HCT116 (cell line): ENCODE results near the gene PSMD2. TPM values are rescaled to one million over a fixed set of nuclear protein-coding genes. Genes with fewer than 3 reads are reported as not detected.
A peak's percentile ranks its signal among the peaks of the same experiment; 100 is the strongest.

Experiments used
- ATAC-seq: fragments of 200-7000 bp; cut with Tn5 transposase; 2 replicates; pipeline ENCODE4 v1.9.1; 2020; ENCODE audit warnings: mild to moderate bottlenecking, moderate library complexity
- BruUV-seq: library from RNA; stranded (reverse); fragments of 400-500 nt; replicated peaks from 2 replicates; lab custom pipeline; 2021; lab: Mats Ljungman, UMichigan
- CTCF ChIA-PET: fragments of 300-600 bp; sonication (Branson Sonifier 250); formaldehyde crosslinking; loops from one replicate; lab custom pipeline; 2021; ENCODE audit warnings: antibody characterized with exemption; lab: Charles Lee
- POLR2A ChIA-PET: fragments of 300-600, 350-600 bp; sonication (Branson Sonifier 250); formaldehyde crosslinking; loops from one replicate; lab custom pipeline; 2021; ENCODE audit warnings: antibody characterized with exemption; lab: Charles Lee
- RAD21 ChIA-PET, 2 experiments: fragments of 300-600 bp; sonication (Branson Sonifier 250); formaldehyde crosslinking; loops; one replicate each; lab custom pipeline; 2023; ENCODE audit warnings: low total read pairs in 2 of 2; ENCODE audit not compliant: uncharacterized antibody in 2 of 2, unreplicated experiment in 2 of 2, low non-redundant PET in 1 of 2; lab: Charles Lee
- DNase-seq: peaks from one replicate; pipeline ENCODE4 v3.0.0-alpha.2; 2010; ENCODE audit warnings: low read depth, low spot score
- H2AFZ ChIP-seq: fragments of 200-600 bp; shearing (Covaris generic), sonication (generic); 2 replicates; pipeline ENCODE4 v1.6.1; 2017; ENCODE audit warnings: low read depth, mixed run types, mixed read lengths, antibody characterized with exemption, low read length; ENCODE audit not compliant: poor library complexity, severe bottlenecking
- H3K27ac ChIP-seq: 2 replicates; pipeline ENCODE4 v1.5.1; 2012; ENCODE audit warnings: low read depth, low read length
- H3K27me3 ChIP-seq: fragments of 200-600 bp; sonication (generic); 2 replicates; pipeline ENCODE4 v1.6.1; 2016; ENCODE audit warnings: mixed run types, low read length, mixed read lengths; ENCODE audit not compliant: insufficient read depth
- H3K36me3 ChIP-seq, 2 experiments: fragments of 200-500 bp in 1 of 2; fragments of 200-600 bp in 1 of 2; sonication (Bioruptor generic) in 1 of 2; sonication (generic) in 1 of 2; 2 replicates each; pipeline versions ENCODE4 v1.5.1 to v1.6.1; 2014 to 2016; ENCODE audit warnings: low read length in 2 of 2, inconsistent platforms in 1 of 2, mixed read lengths in 1 of 2, mixed run types in 1 of 2; ENCODE audit not compliant: insufficient read depth in 2 of 2, control insufficient read depth in 1 of 2
- H3K4me1 ChIP-seq, 2 experiments: fragments of 200-600 bp in 1 of 2; sonication (generic) in 1 of 2; 2 replicates each; pipeline versions ENCODE4 v1.5.1 to v1.6.1; 2012 to 2017; ENCODE audit warnings: low read length in 2 of 2, inconsistent platforms in 1 of 2, mild to moderate bottlenecking in 1 of 2, mixed read lengths in 1 of 2, mixed run types in 1 of 2, moderate library complexity in 1 of 2; ENCODE audit not compliant: insufficient read depth in 2 of 2, control insufficient read depth in 1 of 2
- H3K4me2 ChIP-seq: fragments of 200-600 bp; sonication (generic); 2 replicates; pipeline ENCODE4 v1.6.1; 2017; ENCODE audit warnings: mixed run types, low read length, mixed read lengths
- H3K4me3 ChIP-seq, 2 experiments: fragments of 200-600 bp in 1 of 2; sonication (generic) in 1 of 2; replicated peaks in 1 of 2; 2 replicates each; pipeline ENCODE4 v1.5.1; 2011 to 2016; ENCODE audit warnings: low read length in 2 of 2, control low read depth in 1 of 2, low read depth in 1 of 2, mild to moderate bottlenecking in 1 of 2, mixed read lengths in 1 of 2, mixed run types in 1 of 2
- H3K79me2 ChIP-seq: fragments of 200-600 bp; sonication (generic); 2 replicates; pipeline ENCODE4 v1.6.1; 2017; ENCODE audit warnings: mild to moderate bottlenecking, mixed run types, low read length, moderate library complexity, mixed read lengths; ENCODE audit not compliant: insufficient read depth
- H3K9ac ChIP-seq: fragments of 200-600 bp; sonication (generic); 2 replicates; pipeline ENCODE4 v1.6.1; 2016; ENCODE audit warnings: low read length, mixed read lengths
- H3K9me2 ChIP-seq: fragments of 200-600 bp; sonication (generic), shearing (Covaris generic); 2 replicates; pipeline ENCODE4 v1.6.1; 2017; ENCODE audit warnings: mixed run types, mild to moderate bottlenecking, moderate library complexity; ENCODE audit not compliant: insufficient read depth
- H3K9me3 ChIP-seq, 2 experiments: fragments of 200-500 bp in 1 of 2; fragments of 200-600 bp in 1 of 2; sonication (Bioruptor generic) in 1 of 2; sonication (generic) in 1 of 2; 2 replicates each; pipeline ENCODE4 v1.6.1; 2014 to 2017; ENCODE audit warnings: low read length in 2 of 2, mixed read lengths in 2 of 2, inconsistent platforms in 1 of 2, low read depth in 1 of 2, mild to moderate bottlenecking in 1 of 2, mixed run types in 1 of 2, moderate library complexity in 1 of 2; ENCODE audit not compliant: control insufficient read depth in 1 of 2, insufficient read depth in 1 of 2
- H4K20me1 ChIP-seq: fragments of 200-600 bp; sonication (generic), shearing (Covaris generic); 2 replicates; pipeline ENCODE4 v1.6.1; 2017; ENCODE audit warnings: mixed run types, mild to moderate bottlenecking, moderate library complexity; ENCODE audit not compliant: insufficient read depth
- ATF3 ChIP-seq: IDR thresholded peaks from 2 replicates; pipeline ENCODE4 v1.6.1; 2012
- CBX3 ChIP-seq: IDR thresholded peaks from 2 replicates; pipeline ENCODE4 v1.6.1; 2012; ENCODE audit warnings: low read depth
- CTCF ChIP-seq, 3 experiments: fragments of 200-600 bp in 1 of 3; sonication (generic) in 1 of 3; IDR thresholded peaks in 2 of 3; conservative IDR thresholded peaks in 1 of 3; 2 replicates each; pipeline ENCODE4 v1.5.1; 2012 to 2017; ENCODE audit warnings: low read depth in 2 of 3, low read length in 2 of 3, antibody characterized with exemption in 1 of 3, borderline replicate concordance in 1 of 3, control low read depth in 1 of 3, mild to moderate bottlenecking in 1 of 3, mixed read lengths in 1 of 3, mixed run types in 1 of 3, moderate library complexity in 1 of 3; ENCODE audit not compliant: insufficient read depth in 1 of 3
- EGR1 ChIP-seq: IDR thresholded peaks from 2 replicates; pipeline ENCODE4 v1.6.1; 2012; ENCODE audit warnings: low read depth
- ELF1 ChIP-seq: IDR thresholded peaks from 2 replicates; pipeline ENCODE4 v1.6.1; 2012; ENCODE audit warnings: low read depth, borderline replicate concordance
- EZH2 ChIP-seq: fragments of 200-600 bp; sonication (generic); IDR thresholded peaks from 2 replicates; pipeline ENCODE4 v1.6.1; 2017; ENCODE audit warnings: antibody characterized with exemption, mixed run types
- EZH2phosphoT487 ChIP-seq: fragments of 200-600 bp; IDR thresholded peaks from 2 replicates; pipeline ENCODE4 v1.6.1; 2018; ENCODE audit warnings: antibody characterized with exemption, borderline replicate concordance
- FOSL1 ChIP-seq: IDR thresholded peaks from 2 replicates; pipeline ENCODE4 v1.6.1; 2012; ENCODE audit warnings: low read depth
- JUND ChIP-seq: IDR thresholded peaks from 2 replicates; pipeline ENCODE4 v1.6.1; 2012
- MAX ChIP-seq: IDR thresholded peaks from 2 replicates; pipeline ENCODE4 v1.6.1; 2012
- POLR2AphosphoS5 ChIP-seq: IDR thresholded peaks from 2 replicates; pipeline ENCODE4 v1.6.1; 2011; ENCODE audit warnings: mild to moderate bottlenecking, low read depth, low read length, moderate library complexity
- RAD21 ChIP-seq: IDR thresholded peaks from 2 replicates; pipeline ENCODE4 v1.6.1; 2012; ENCODE audit warnings: low read depth, mild to moderate bottlenecking
- REST ChIP-seq: IDR thresholded peaks from 2 replicates; pipeline ENCODE4 v1.6.1; 2012; ENCODE audit warnings: low read depth
- SRF ChIP-seq: IDR thresholded peaks from 2 replicates; pipeline ENCODE4 v1.6.1; 2012; ENCODE audit warnings: low read depth
- ZBTB33 ChIP-seq: IDR thresholded peaks from 2 replicates; pipeline ENCODE4 v1.6.1; 2011; ENCODE audit warnings: mild to moderate bottlenecking, low read length, moderate library complexity; ENCODE audit not compliant: insufficient replicate concordance; ENCODE audit errors: extremely low read depth
- ZFX ChIP-seq: fragments of 450-650 bp; IDR thresholded peaks from 2 replicates; pipeline ENCODE4 v1.6.1; 2017
- ZNF274 ChIP-seq: fragments of 200-500 bp; sonication (Bioruptor generic); IDR thresholded peaks from 2 replicates; pipeline ENCODE4 v1.6.1; 2014; ENCODE audit warnings: mild to moderate bottlenecking, low read depth, low read length, inconsistent platforms
- intact Hi-C: fragments of 100-400 bp; cut with micrococcal nuclease; formaldehyde crosslinking; loops from 2 replicates; pipeline ENCODE4 v1.10.0; 2022
- total RNA-seq: library from RNA; stranded (reverse); gene quantifications from one replicate; pipeline ENCODE4 v1.2.1, GENCODE V29; 2021; ENCODE audit not compliant: unreplicated experiment

The PSMD2 gene
- total RNA-seq, 1 experiment from 2014 or later, result 402 TPM

GRCh38 chr3:184284696-184285095 lies 14.3 kb upstream of the PSMD2 start:
- no peaks in the 10 kb centered on the region for H3K9me2 ChIP-seq
- no peaks in the 10 kb centered on the region for H3K36me3 ChIP-seq
- H3K9me3 ChIP-seq, result no peaks in the 10 kb centered on the region
- ChIA-PET POLR2A (no interaction called here), CTCF (interaction anchor here (0.9 to 1.6 kb wide), 6 partner anchors 10 to 392 kb away, joined by 3 to 15 read pairs (median 5); no protein-coding TSS in a partner anchor), RAD21 (interaction anchor here in 1 of 2 experiments (1.0 kb wide), 1 partner anchor 140 kb away, joined by 3 read pairs; no protein-coding TSS in a partner anchor)
- H3K27ac ChIP-seq, result no peak overlapping the region
- H2AFZ ChIP-seq, result no peak overlapping the region
- peaks cover 0 to 2% of the 10 kb centered on the region in 2 experiments; a peak in 1 of 4 replicates for H3K4me1 ChIP-seq
- no peak overlapping the region for H3K9ac ChIP-seq
- intact Hi-C loops, result loop anchor here (1.0 to 10.0 kb wide), 4 partner anchors 34 to 820 kb away; partner anchors contain the start of gene ABCC5
- H4K20me1 ChIP-seq, result no peaks in the 10 kb centered on the region
- ATAC-seq (peak; percentile 83), DNase-seq (peak; percentile 70)
- H3K4me3 ChIP-seq, result no peak overlapping the region
- H3K79me2 ChIP-seq, result no peaks in the 10 kb centered on the region
- TF ChIP-seq ATF3, result no peak
- TF ChIP-seq EZH2phosphoT487, result no peak
- peak; percentile 88 for TF ChIP-seq RAD21
- TF ChIP-seq ELF1, result no peak
- TF ChIP-seq ZNF274, result no peak
- no peak for TF ChIP-seq POLR2AphosphoS5
- no peak for TF ChIP-seq FOSL1
- TF ChIP-seq ZFX, result no peak
- TF ChIP-seq MAX, result no peak
- TF ChIP-seq SRF, result no peak
- no peak for TF ChIP-seq CBX3
- TF ChIP-seq CTCF (IDR thresholded peaks at IDR 0.05 in 2 of 3, conservative IDR thresholded peaks at IDR 0.05 in 1 of 3; ENCODE audit: borderline replicate concordance in 1 of 3, insufficient read depth in 1 of 3, low read depth in 2 of 3, low read length in 2 of 3), result peak; percentile 64 to 82 (median 67)
- TF ChIP-seq EZH2, result no peak
- TF ChIP-seq REST, result no peak
- no peak for TF ChIP-seq ZBTB33
- TF ChIP-seq EGR1, result no peak
- no peak for TF ChIP-seq JUND
- no peak overlapping the region for H3K4me2 ChIP-seq
- no peaks in the 10 kb centered on the region for H3K27me3 ChIP-seq
- no TSS peak for BruUV-seq
